Uterus (tissue), 4 donors: ENCODE measurements around the gene CIITA. TPM values are rescaled to one million over a fixed set of nuclear protein-coding genes. Genes with fewer than 3 reads are reported as not detected.

ENCODE experiments used
- DNase-seq, 2 donors: peaks; one replicate each; pipeline ENCODE4 v3.0.0-alpha.2; 2019 to 2020
- H3K27ac ChIP-seq, 2 donors: fragments of 200-600 bp; sonication (generic); 1 replicate in 1 of 2; 2 replicates in 1 of 2; pipeline ENCODE4 v1.5.1; 2016 to 2018
- H3K27me3 ChIP-seq, 2 donors: fragments of 200-600 bp; sonication (generic); one replicate each; pipeline ENCODE4 v1.5.1; 2018 to 2019; ENCODE audit warnings: control low read depth in 1 of 2
- H3K36me3 ChIP-seq, 2 donors: fragments of 200-600 bp; sonication (generic); one replicate each; pipeline ENCODE4 v1.5.1; 2019; ENCODE audit warnings: control low read depth in 1 of 2
- H3K4me1 ChIP-seq, 2 donors: fragments of 200-600 bp; sonication (generic); one replicate each; pipeline ENCODE4 v1.5.1; 2018 to 2019; ENCODE audit warnings: control low read depth in 1 of 2
- H3K4me3 ChIP-seq, 2 donors: fragments of 200-600 bp; sonication (generic); 1 replicate in 1 of 2; 2 replicates in 1 of 2; pipeline ENCODE4 v1.5.1; 2018 to 2019; ENCODE audit warnings: mild to moderate bottlenecking in 1 of 2
- H3K9me3 ChIP-seq, 2 donors: fragments of 200-600 bp; sonication (generic); one replicate each; pipeline ENCODE4 v1.5.1; 2019; ENCODE audit warnings: control low read depth in 1 of 2
- CTCF ChIP-seq, 4 experiments: fragments of 200-600 bp in 2 of 4; fragments of 450-650 bp in 2 of 4; sonication (generic) in 2 of 4; IDR thresholded peaks; one replicate each; pipeline ENCODE4 v1.5.1; 2016 to 2019; ENCODE audit warnings: antibody characterized with exemption in 4 of 4, mild to moderate bottlenecking in 2 of 4, moderate library complexity in 1 of 4
- POLR2A ChIP-seq, 2 donors: fragments of 450-650 bp; IDR thresholded peaks; one replicate each; pipeline ENCODE4 v1.6.1; 2016; ENCODE audit warnings: antibody characterized with exemption in 2 of 2, mild to moderate bottlenecking in 1 of 2, moderate library complexity in 1 of 2
- intact Hi-C: fragments of 100-400 bp; cut with DNase I; formaldehyde crosslinking; loops from one replicate; pipeline ENCODE4 v1.15.1; 2023; ENCODE audit warnings: low total_unique reads
- total RNA-seq, 4 donors: library from RNA; depleted of rRNA in 3 of 4; stranded (reverse); fragments of >200 nt in 3 of 4; gene quantifications; one replicate each; pipeline versions ENCODE4 v1.1.0 to v1.2.4, GENCODE V29; 2014 to 2023
- donor health status: DM: yes; HTN: yes; CAD: no.

CIITA gene
- total RNA-seq, 4 donors from 2014 or later = 7.1 to 48.3 (median 18.8) TPM

GRCh38 chr16:10862438-10862837 lies 14.6 kb upstream of the CIITA start:
- H3K4me1 ChIP-seq = no peaks in the 10 kb centered on the region
- no peaks in the 10 kb centered on the region for H3K27me3 ChIP-seq
- no peaks in the 10 kb centered on the region for H3K9me3 ChIP-seq
- no peaks in the 10 kb centered on the region for H3K36me3 ChIP-seq
- TF ChIP-seq POLR2A (IDR thresholded peaks at IDR 0.05) (no peak), CTCF (IDR thresholded peaks at IDR 0.05) (no peak)
- intact Hi-C loops = no loop called here
- no peak for DNase-seq
- H3K4me3 ChIP-seq = no peak overlapping the region
- H3K27ac ChIP-seq = no peak overlapping the region

GRCh38 chr16:10865991-10866966 lies 10.7 kb upstream of the CIITA start:
- intact Hi-C loops = no loop called here
- Histone ChIP-seq H3K36me3 (no peaks in the 10 kb centered on the region), H3K27ac (no peak overlapping the region), H3K9me3 (no peaks in the 10 kb centered on the region), H3K27me3 (no peaks in the 10 kb centered on the region), H3K4me1 (no peaks in the 10 kb centered on the region), H3K4me3 (no peak overlapping the region)
- no peak for DNase-seq
- TF ChIP-seq POLR2A (IDR thresholded peaks at IDR 0.05) (no peak), CTCF (IDR thresholded peaks at IDR 0.05) (no peak)

DNA sequence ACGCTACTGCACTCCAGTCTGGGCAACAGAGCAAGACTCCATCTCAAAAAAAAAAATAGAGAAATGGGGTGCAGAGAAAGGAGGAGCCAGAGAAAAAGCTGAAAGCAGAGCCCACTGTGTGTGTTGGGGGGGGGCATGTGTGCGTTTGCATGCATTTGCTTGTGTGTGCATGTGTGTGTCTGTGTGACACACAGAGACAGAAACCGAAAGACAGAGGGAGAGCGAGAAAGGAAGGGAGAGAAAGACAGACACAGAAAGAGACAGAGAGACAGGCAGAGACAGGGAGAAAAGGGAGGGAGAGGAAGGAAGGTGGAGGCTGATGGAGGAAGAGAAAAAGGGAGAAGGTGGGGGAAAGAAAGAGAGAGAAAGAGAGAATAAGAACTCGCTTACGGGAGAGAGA lies 9.8 kb upstream of the CIITA start:
- no peak for DNase-seq
- Histone ChIP-seq H3K9me3 (no peaks in the 10 kb centered on the region), H3K27ac (no peak overlapping the region), H3K4me1 (no peaks in the 10 kb centered on the region), H3K27me3 (no peaks in the 10 kb centered on the region), H3K36me3 (no peaks in the 10 kb centered on the region), H3K4me3 (no peak overlapping the region)
- intact Hi-C loops = no loop called here
- TF ChIP-seq POLR2A (IDR thresholded peaks at IDR 0.05) = no peak
- no peak for TF ChIP-seq CTCF (IDR thresholded peaks at IDR 0.05)

DNA sequence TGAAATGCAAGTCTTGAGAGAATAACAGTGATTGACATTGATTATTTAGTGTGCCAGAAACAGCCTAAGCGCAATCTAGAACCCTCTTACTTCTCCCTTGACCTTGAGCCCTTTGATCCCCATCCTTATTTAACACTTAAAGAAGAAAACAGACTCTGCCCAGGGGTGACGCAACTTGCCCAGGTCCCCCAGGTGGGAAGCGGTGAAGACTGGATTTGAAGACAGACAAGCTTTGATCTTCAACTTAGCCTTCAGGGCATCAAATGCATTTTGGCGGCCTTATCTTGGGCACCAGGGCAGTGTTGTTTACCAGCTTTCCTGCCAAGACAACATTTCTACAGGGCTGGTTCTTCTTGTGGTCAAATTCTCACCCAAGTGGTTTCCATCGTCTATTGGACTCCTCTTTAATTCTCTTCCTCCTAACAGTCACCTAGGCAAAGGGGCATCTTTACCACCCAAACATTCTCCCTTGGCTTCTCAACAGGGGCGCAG lies 8.9 kb upstream of the CIITA start:
- DNase-seq = no peak
- no peak overlapping the region for H3K4me3 ChIP-seq
- no peaks in the 10 kb centered on the region for H3K36me3 ChIP-seq

More for the DNA sequence above, 8.9 kb upstream of the CIITA start:
- Histone ChIP-seq H3K27ac (peak overlapping the region; percentile 27 to 39), H3K27me3 (no peaks in the 10 kb centered on the region), H3K9me3 (no peaks in the 10 kb centered on the region), H3K4me1 (no peaks in the 10 kb centered on the region)
- TF ChIP-seq CTCF (IDR thresholded peaks at IDR 0.05) = no peak
- no peak for TF ChIP-seq POLR2A (IDR thresholded peaks at IDR 0.05)
- intact Hi-C loops = no loop called here
